Type B pancreatic cell (in vitro differentiated cells): ENCODE measurements around the gene NFIX. TPM values are rescaled to one million over a fixed set of nuclear protein-coding genes. Genes with fewer than 3 reads are reported as not detected.

Experiments used
- DNase-seq: peaks from one replicate; pipeline ENCODE4 v3.0.0; 2021; ENCODE audit warnings: mixed read lengths; ENCODE audit not compliant: unreplicated experiment; ENCODE audit errors: extremely low spot score
- H3K27ac Mint-ChIP-seq: 2 replicates; pipeline ENCODE4 v1.8.0; 2021; ENCODE audit warnings: mild to moderate bottlenecking, mixed read lengths
- H3K27me3 Mint-ChIP-seq: 2 replicates; pipeline ENCODE4 v1.8.0; 2021; ENCODE audit warnings: mixed read lengths
- H3K36me3 Mint-ChIP-seq: 2 replicates; pipeline ENCODE4 v1.8.0; 2021; ENCODE audit warnings: mixed read lengths
- H3K4me1 Mint-ChIP-seq: one replicate; pipeline ENCODE4 v1.8.0; 2021; ENCODE audit warnings: mixed read lengths; ENCODE audit not compliant: unreplicated experiment
- H3K4me3 Mint-ChIP-seq: 2 replicates; pipeline ENCODE4 v1.8.0; 2021; ENCODE audit warnings: mild to moderate bottlenecking, mixed read lengths
- H3K9me3 Mint-ChIP-seq: 2 replicates; pipeline ENCODE4 v1.8.0; 2021; ENCODE audit warnings: mixed read lengths
- CTCF ChIP-seq: fragments of 200-600 bp; sonication (generic); conservative IDR thresholded peaks from 2 replicates; pipeline ENCODE4 v1.5.0; 2021; ENCODE audit warnings: antibody characterized with exemption, mild to moderate bottlenecking
- total RNA-seq: library from RNA; stranded (reverse); gene quantifications from 2 replicates; pipeline ENCODE4 v1.2.1, GENCODE V29; 2021; ENCODE audit warnings: low replicate concordance

Gene NFIX
- total RNA-seq, 1 donor from 2014 or later = 12.4 TPM

DNA sequence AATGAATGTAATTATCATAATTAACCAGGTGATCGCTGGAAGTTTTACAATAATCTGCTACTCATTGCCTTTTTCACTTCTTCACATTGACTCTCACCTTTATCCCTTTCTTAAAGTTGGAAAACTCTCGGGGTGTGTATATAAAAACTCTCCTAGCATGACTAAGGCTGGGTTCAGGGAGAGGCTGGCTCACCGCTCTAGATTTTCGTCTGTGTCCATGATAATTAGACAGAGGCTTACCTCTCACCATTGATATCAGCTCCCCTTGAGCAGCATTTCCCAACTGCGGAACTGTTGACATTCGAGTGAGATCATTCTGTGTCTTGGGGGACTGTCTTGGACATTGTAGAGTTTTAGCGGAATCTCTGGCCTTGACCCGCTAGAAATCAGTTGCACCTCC is 39.4 kb downstream of the NFIX start:
- TF ChIP-seq CTCF = no peak
- no peaks in the 10 kb centered on the region for H3K9me3 Mint-ChIP-seq
- peak overlapping the region; percentile 11 for H3K27ac Mint-ChIP-seq
- H3K27me3 Mint-ChIP-seq = peaks cover 98% of the 10 kb centered on the region
- no peak for DNase-seq
- no peaks in the 10 kb centered on the region for H3K36me3 Mint-ChIP-seq
- peaks cover 11% of the 10 kb centered on the region for H3K4me1 Mint-ChIP-seq
- no peak overlapping the region for H3K4me3 Mint-ChIP-seq

- peaks cover 11% of the 10 kb centered on the region for H3K4me1 Mint-ChIP-seq
- no peak overlapping the region for H3K27ac Mint-ChIP-seq
Measured at GRCh38 chr19:13035820-13036365, 40.6 kb downstream of the NFIX start.

DNA sequence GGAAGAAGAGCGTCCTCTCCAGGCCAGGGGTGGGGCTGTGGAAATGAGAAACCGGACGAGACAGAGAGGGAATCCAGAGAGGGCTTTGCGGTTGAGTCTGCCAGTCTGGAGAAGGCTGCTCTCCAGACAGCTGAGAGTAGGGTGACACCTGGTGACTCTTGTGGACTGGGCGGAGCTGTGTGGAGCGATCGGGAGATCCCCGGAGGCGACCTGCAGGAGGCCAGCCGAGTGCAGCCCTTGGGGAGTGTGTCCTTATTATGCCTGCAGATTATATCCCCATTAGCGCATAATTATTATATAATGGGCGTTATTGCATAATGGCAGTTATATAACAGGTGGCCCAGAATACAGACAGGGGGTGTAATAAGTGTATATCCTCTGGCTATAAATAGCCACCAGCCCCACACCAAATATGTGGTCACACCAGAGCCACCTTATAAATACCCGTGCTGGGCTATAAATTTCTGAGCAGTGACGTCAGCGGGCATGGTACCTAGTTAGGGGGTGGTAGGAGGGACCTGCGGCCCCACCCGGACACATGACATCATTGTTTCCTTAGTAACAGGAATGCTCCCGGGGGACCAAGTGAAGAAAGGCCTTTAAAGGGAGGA is 41.2 kb downstream of the NFIX start:
- DNase-seq = no peak
- H3K4me1 Mint-ChIP-seq = peaks cover 11% of the 10 kb centered on the region
- no peaks in the 10 kb centered on the region for H3K9me3 Mint-ChIP-seq
- peaks cover 98% of the 10 kb centered on the region for H3K27me3 Mint-ChIP-seq
- H3K27ac Mint-ChIP-seq = peak overlapping the region; percentile 36
- no peak for TF ChIP-seq CTCF
- H3K36me3 Mint-ChIP-seq = no peaks in the 10 kb centered on the region
- no peak overlapping the region for H3K4me3 Mint-ChIP-seq

More at GRCh38 chr19:13035820-13036365, 40.6 kb downstream of the NFIX start:
- peaks cover 98% of the 10 kb centered on the region for H3K27me3 Mint-ChIP-seq
- H3K4me3 Mint-ChIP-seq = no peak overlapping the region
- H3K9me3 Mint-ChIP-seq = no peaks in the 10 kb centered on the region
- TF ChIP-seq CTCF = no peak
- no peak for DNase-seq
- no peaks in the 10 kb centered on the region for H3K36me3 Mint-ChIP-seq

DNA sequence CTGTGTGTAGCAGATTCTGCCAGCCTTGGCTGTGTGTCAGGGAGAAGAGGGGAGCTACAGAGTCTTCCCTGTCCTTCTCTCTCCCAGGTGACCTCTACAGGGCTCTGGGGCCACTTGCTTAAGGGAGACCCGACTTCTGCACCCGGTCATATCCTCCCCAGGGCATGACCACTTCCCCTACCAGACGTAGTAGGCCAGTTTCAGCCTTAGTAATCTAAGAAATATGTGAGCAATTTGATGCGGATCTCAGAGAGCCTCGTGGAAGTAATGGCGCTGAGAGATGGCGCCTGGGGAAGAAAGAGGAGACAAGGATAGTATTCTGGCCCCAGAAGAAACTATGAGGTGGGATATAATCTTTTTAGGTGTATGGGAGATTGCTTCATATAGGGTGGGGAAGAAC is 41.9 kb downstream of the NFIX start:
- no peaks in the 10 kb centered on the region for H3K36me3 Mint-ChIP-seq
- H3K27me3 Mint-ChIP-seq = peaks cover 94% of the 10 kb centered on the region
- no peak overlapping the region for H3K27ac Mint-ChIP-seq
- H3K4me1 Mint-ChIP-seq = peaks cover 6% of the 10 kb centered on the region
- H3K4me3 Mint-ChIP-seq = peak overlapping the region; percentile 8
- TF ChIP-seq CTCF = no peak
- no peaks in the 10 kb centered on the region for H3K9me3 Mint-ChIP-seq
- no peak for DNase-seq

- no peak for DNase-seq
- H3K4me3 Mint-ChIP-seq = no peak overlapping the region
- no peaks in the 10 kb centered on the region for H3K36me3 Mint-ChIP-seq
- H3K9me3 Mint-ChIP-seq = no peaks in the 10 kb centered on the region
- no peak overlapping the region for H3K27ac Mint-ChIP-seq
- TF ChIP-seq CTCF = no peak
- peaks cover 94% of the 10 kb centered on the region for H3K27me3 Mint-ChIP-seq
- peaks cover 4% of the 10 kb centered on the region for H3K4me1 Mint-ChIP-seq
Measured at GRCh38 chr19:13037731-13038130, 42.5 kb downstream of the NFIX start.
